HTERT RPE-1 (cell line): ENCODE results near the gene LIG3.
"Not testable (repeated sequence)": the region's sequence is repeated elsewhere in the genome, so short reads cannot be mapped to it uniquely, and the experiment has no call there.

Source experiments
- in situ Hi-C: fragments of 300-500 bp; cut with MboI; formaldehyde crosslinking; loops from 4 replicates; pipeline ENCODE4 v1.14.3; 2020; ENCODE audit warnings: low sequenced_read_pairs

LIG3 gene

DNA sequence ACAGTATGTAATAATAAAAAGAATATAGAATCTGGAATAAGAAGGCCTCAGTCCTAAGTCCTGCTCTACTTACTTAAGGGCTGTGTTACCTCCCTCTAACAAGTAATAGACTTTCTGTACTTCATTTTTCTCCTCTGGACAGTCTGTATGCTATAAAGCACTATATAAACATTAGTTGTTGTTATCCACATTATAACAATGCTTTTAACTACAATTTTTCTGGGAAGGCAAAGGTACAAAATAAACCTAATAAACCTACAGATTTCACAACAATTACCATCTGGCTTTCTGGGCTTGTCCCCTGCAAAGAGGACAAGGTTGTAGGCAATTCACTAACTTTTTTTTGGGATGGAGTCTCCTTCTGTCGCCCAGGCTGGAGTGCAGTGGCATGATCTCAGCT lies 50.5 kb downstream of the LIG3 start:
- in situ Hi-C loops, result no loop called here

DNA sequence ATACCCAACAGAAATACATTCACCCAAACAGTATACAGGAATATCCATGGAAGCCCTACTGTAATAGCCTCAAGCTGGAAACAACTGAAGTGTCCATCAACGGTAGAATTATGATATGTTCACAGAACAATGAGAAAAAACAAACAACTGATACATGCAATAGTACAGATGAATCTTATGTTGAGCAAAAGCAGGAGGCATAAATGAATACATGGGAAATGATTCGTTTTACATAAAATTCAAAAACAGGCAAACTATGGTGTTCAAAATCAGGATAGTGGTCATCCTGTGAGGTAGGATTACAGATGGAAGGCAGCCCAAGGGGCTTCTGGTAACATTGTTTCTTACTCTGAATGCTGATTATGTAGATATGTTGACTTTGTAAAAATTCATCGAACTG lies 58.1 kb downstream of the LIG3 start:
- in situ Hi-C loops, result no loop called here

DNA sequence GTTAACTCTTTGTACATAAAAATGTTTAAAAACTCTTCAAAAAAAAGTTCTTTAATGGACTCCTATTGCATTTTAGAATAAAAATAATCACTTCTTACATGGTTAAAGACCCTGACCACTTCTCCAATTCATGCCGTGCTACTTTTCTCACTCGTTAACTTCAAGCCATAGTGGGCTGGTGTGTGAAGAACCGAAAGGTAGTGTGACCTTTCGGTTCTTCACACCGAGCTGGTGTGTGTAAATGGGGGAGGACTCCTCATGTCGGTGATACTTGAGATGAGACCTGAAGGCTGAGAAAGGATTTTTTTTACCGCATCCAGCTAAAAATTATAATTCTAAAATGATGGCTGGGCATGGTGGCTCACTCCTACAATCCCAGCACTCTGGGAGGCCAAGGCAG lies 61.1 kb downstream of the LIG3 start:
- in situ Hi-C loops, result no loop called here

DNA sequence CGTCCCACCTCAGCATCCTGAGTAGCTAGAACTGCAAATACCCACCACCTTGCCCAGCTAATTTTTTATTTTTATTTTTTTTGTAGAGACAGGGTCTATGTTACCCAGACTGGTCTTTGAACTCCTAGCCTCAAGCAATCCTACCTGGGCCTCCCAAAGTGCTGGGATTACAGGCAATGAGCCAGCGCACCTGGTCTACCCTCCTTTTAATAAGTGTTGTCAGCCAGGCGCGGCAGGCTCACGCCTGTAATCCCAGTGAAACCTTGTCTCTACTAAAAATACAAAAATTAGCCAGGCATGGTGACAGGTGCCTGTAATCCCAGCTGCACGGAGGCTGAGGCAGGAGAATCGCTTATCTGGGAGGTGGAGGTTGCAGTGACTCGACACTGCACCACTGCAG lies 63.9 kb downstream of the LIG3 start:
- in situ Hi-C loops, result no loop called here

DNA sequence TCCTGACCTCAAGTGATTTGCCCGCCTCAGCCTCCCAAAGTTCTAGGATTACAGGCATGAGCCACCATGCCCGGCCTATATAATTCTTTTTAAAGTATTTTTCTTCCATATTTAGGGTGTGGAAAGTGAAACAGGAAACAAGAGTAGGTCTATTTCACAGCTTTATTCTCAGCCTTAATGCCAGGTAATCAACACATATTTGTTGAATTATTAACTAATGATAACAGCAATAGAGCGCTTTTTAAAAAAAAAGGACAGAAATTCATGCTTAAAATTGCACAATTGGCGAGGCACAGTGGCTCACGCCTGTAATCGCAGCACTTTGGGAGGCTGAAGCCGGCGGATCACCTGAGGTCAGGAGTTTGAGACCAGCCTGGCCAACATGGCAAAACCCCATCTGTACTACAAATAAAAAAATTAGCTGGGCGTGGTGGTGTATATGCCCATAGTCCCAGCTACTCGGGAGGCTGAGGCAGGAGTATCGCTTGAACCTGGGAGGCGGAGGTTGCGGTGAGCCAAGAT lies 65.2 kb downstream of the LIG3 start:
- in situ Hi-C loops, result not testable (repeated sequence)

DNA sequence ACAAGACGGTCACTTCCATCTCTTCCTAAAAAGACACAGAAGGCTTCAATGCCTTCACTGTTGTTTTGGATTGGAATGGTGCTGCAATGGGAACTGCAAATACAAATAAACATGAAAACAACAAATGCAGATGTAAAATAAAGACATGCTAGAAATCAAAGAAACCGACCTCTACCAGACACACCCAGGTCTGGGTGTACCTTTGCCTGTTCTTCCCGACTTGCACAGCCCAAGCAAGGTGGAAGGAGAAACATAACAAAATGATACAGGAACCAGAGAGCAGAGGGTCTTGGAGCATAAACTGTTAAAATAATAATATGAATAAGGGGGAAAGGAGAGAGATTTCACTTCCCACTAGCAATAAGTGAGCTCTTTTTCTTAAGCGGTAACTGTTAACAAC lies 65.9 kb downstream of the LIG3 start:
- in situ Hi-C loops, result no loop called here

DNA sequence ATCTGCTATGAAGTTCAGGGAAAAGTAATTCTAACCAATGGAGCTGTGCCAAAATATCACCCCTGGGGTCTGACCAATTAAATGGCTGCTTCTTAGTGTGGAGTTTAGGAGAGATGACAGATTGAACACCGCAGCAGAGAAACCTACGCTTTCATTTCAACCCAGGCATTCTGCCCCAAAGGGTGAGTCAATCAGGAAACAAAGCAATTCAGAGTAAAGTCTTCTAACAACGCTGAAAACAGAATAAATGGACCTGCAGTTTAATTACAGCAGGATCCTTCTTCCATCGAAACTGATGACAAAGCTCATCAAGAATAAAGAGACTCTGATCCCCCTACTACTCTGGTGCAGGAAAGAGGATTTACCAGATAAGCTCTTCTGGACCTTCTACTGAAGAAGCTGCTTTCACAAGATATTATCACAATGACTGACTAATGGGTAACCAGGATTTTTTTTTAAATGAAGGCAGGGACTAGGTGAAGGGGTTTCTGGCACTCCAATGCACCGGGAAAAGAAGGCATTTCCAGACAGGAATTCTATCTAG lies 66.5 kb downstream of the LIG3 start:
- in situ Hi-C loops, result no loop called here

DNA sequence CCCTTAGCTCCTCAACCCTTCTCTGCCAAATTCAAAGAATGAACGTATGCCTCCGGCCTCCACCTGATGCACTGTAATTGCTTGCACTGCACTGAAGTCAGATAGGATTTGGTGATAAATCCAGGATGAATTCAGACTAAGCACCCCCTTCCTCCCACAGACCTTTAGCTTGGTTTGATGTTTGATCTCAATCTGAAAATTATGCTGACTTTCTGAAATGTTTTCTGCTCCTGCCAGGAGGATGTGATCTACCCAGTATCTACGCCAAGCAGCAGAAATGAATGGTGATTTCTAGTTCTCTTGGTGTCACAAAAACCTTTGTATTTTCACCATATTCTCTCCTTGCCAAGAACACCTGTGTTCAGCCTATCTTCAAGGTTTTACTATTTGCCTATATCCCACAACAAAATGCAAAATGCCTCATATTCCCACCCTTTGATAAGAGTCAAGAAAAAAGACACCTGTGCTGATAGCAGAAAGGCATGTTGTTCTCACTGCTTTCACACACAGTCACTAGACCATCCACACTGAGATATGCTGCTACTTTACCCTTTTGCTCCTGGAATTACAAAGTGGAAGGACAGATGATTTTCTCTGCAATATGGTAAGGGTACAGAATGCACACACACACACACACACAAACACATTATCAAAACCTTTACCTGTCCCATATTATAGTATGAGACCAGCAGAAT lies 68.5 kb downstream of the LIG3 start:
- in situ Hi-C loops, result no loop called here

DNA sequence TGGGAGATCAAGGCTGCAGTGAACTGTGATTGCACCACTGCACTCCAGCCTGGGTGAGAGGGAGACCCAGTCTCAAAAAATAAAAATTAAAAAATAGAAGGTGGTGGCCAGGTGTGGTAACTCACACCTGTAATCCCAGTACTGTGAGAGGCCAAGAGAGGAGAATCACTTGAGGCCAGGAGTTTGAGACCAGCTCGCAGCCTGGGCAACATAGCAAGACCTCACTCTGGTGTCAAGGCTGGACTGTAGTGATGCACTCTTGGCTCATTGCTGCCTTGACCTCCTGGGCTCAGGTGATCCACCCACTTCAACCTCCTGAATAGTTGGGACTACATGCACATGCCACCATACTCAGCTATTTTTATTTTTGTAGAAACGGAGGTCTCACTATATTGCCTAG lies 69.9 kb downstream of the LIG3 start:
- in situ Hi-C loops, result no loop called here

DNA sequence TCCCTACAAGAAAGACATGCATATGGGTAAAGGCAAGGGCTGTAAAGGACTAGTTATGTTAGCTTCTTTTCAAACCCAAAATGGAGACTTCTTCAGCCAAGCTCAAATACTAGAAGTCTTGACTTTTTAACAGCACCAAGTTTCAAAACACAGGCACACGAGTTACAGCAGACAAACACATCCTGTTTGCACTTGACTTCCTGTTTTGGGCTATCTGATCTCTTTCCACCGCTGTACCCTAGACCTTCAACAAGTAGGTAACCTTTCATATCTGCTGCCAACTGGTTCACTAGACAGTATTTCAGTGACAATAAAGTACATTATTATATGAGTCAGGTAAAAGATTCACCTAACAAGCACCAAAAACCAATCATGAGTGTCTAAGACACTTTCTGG lies 70.9 kb downstream of the LIG3 start:
- in situ Hi-C loops, result no loop called here

DNA sequence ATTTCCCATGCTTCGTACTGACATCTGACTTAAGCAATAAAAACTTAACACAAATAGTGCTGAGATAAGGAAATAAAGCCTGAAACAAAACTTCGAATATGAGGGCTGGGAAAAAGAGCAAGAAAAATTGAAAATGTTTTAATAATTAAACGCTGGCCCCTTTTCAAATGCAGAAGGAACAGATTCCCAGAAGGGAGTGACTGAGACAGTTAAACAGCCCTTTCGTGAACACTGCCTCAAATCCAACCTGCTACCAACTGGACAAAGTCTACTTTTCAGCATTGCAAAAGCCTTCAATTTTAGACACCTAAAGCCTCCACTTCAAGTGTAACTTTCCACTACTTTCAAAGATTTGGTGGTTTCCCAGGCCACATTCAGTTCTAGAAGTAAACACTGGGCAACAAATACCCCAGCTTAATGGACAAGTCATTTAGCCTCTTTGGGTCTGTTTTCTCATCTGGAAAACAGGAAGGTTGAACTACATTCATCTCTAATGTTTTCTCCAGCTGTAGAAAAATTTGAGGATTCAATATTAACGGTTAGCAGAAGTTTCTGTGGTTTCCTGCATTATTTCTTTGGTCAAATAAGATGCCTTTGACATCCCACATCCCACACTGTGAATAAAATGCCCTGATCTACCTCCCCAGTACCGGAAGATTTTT lies 71.4 kb downstream of the LIG3 start:
- in situ Hi-C loops, result no loop called here

DNA sequence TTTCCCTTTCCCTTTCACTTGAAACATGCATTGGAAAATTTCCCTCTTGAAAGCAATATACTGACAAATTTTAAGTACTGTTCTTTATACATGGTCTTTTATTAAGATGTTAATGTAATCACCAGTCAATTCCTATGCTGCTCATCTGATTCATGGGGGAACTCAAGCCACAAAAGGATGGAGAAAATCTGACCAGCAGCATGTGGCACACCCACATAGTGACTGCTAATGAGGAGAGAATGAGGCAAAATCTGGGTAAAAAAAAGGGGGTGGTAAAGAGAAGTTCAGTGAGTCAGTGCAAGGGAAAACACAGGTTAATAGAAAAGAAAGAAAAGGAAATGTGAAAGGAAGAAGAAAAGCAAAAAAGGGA lies 71.9 kb downstream of the LIG3 start:
- in situ Hi-C loops, result no loop called here

DNA sequence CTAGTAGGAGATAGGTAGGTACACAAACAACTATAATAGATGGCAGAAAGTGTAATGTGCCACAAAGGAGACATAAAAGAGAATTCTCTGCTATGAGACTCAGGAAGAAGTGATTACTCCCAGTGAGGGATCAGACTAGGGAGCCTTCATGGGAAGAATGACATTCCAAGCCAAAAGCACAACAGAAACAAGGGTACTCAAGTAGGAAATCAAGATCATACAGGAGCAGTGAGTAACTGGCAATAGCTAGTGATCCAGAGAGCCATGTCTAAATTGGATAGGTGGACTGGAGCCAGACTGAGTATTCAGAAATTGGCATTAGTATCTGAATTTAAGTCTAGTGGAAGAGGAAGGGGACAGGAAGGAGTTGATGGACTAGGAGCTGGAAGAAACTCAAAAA lies 72.5 kb downstream of the LIG3 start:
- in situ Hi-C loops, result no loop called here

DNA sequence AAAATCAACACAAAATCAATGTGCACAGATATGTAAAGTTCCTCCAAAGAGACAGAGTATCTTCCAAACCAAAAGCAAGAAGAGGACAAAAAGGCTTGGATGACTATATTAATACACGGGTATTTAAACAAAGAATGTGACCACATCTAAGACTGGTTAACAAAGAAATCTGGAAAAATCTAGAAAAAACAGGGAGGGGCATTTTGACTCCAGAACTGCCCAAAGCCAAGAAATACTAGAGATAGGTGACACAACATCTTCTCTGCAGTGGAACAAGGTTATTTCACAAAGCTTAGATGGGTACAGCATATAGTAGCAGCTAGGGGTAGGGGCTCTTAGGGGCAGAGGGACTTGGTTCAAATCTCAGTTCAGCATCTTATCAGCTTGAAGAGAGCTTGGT lies 72.9 kb downstream of the LIG3 start:
- in situ Hi-C loops, result no loop called here

DNA sequence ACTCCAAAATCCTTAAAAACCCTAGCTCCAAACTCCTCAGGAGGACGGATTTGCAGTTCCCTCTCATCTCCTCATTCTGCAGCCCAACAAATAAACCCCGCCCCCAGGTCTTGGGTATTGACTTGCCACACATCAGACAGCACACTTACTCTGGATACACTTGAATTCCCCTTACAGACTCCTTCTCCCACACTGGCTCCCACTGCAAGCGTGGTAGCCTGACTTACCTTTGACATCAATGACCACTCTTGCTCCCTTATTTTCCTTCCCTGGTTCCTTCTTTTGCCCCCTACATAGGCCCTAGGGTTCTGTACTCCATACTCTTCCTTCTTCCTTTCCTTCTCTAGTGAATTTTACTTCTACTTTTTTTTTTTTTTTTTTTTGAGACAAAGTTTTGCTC lies 75.7 kb downstream of the LIG3 start:
- in situ Hi-C loops, result no loop called here

DNA sequence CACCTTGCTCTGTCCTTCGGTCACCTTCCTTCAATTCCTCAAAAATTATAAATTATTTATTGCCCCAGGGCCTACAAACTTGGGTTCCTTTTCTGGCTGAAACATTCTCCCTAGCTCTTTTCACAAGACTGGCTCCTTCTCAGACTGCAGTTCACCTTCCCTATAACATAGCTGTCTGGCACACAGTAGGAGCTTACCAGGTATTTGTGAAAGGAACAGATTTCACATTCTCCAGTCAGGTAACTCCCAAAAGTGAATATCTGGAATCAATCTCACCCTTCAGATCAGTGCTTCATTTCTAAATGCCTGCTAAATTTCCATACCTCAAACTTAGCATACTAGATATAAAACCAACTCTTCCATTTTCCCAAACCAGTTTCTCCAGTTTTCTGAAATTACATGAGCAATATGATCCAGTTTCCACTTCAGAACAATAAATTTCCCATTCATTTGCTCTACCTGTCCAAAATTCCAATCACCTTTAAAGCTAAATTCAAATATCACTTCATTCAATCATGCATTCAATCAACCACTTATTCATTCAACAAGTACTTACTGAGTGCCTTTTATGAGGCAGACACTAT lies 77.1 kb downstream of the LIG3 start:
- in situ Hi-C loops, result no loop called here
